OCI-LY7 (cell line): ENCODE results near the gene SLC38A3. TPM values are rescaled to one million over a fixed set of nuclear protein-coding genes. Genes with fewer than 3 reads are reported as not detected.

ENCODE experiments used
- BruUV-seq: library from RNA; stranded (reverse); fragments of 400-500 nt; replicated peaks from 2 replicates; lab custom pipeline; 2021; lab: Mats Ljungman, UMichigan
- CTCF ChIA-PET: fragments of 300-600 bp; sonication (Branson Sonifier 250); formaldehyde crosslinking; loops from one replicate; lab custom pipeline; 2022; ENCODE audit warnings: antibody characterized with exemption; ENCODE audit not compliant: unreplicated experiment; lab: Charles Lee
- POLR2A ChIA-PET: fragments of 300-600 bp; sonication (Branson Sonifier 250); formaldehyde crosslinking; loops from one replicate; lab custom pipeline; 2022; ENCODE audit warnings: antibody characterized with exemption; lab: Charles Lee
- DNase-seq: peaks from one replicate; pipeline ENCODE4 v3.0.0-alpha.2; 2015; ENCODE audit warnings: low spot score
- H2AFZ ChIP-seq: fragments of 200-600 bp; sonication (generic), shearing (Covaris generic); 2 replicates; pipeline ENCODE4 v1.6.1; 2014; ENCODE audit warnings: mild to moderate bottlenecking, antibody characterized with exemption, low read length, moderate library complexity
- H3K27ac ChIP-seq: fragments of 200-600 bp; sonication (generic); 2 replicates; pipeline ENCODE4 v1.5.1; 2014; ENCODE audit warnings: mixed run types, low read depth, mild to moderate bottlenecking, moderate library complexity, low read length, inconsistent platforms; ENCODE audit not compliant: poor library complexity, severe bottlenecking
- H3K36me3 ChIP-seq: fragments of 200-600 bp; sonication (generic); 2 replicates; pipeline ENCODE4 v1.6.1; 2014; ENCODE audit warnings: mild to moderate bottlenecking, antibody characterized with exemption, low read length, moderate library complexity, mixed read lengths; ENCODE audit not compliant: insufficient read depth
- H3K4me1 ChIP-seq: fragments of 200-600 bp; sonication (generic); 2 replicates; pipeline ENCODE4 v1.5.1; 2014; ENCODE audit warnings: mild to moderate bottlenecking, low read length; ENCODE audit not compliant: insufficient read depth, poor library complexity, severe bottlenecking
- H3K4me2 ChIP-seq: fragments of 200-600 bp; sonication (generic); 2 replicates; pipeline ENCODE4 v1.6.1; 2014; ENCODE audit warnings: mild to moderate bottlenecking, low read length
- H3K4me3 ChIP-seq: fragments of 200-600 bp; sonication (generic); 2 replicates; pipeline ENCODE4 v1.5.1; 2014; ENCODE audit warnings: mild to moderate bottlenecking, low read depth, low read length; ENCODE audit not compliant: poor library complexity, severe bottlenecking
- H3K79me2 ChIP-seq: fragments of 200-600 bp; sonication (generic); 2 replicates; pipeline ENCODE4 v1.6.1; 2016; ENCODE audit warnings: low read depth, mild to moderate bottlenecking, low read length, moderate library complexity, mixed read lengths; ENCODE audit not compliant: insufficient read depth
- H3K9me2 ChIP-seq: fragments of 200-600 bp; sonication (generic); 2 replicates; pipeline ENCODE4 v1.6.1; 2016; ENCODE audit warnings: mild to moderate bottlenecking, low read length, mixed read lengths; ENCODE audit not compliant: insufficient read depth
- H3K9me3 ChIP-seq: fragments of 200-600 bp; sonication (generic); 2 replicates; pipeline ENCODE4 v1.6.1; 2014; ENCODE audit warnings: mild to moderate bottlenecking, mixed run types, low read length, mixed read lengths
- H4K20me1 ChIP-seq: fragments of 200-600 bp; sonication (generic); 2 replicates; pipeline ENCODE4 v1.6.1; 2014; ENCODE audit warnings: mild to moderate bottlenecking, antibody characterized with exemption, low read length, moderate library complexity, mixed read lengths; ENCODE audit not compliant: insufficient read depth
- CTCF ChIP-seq: fragments of 200-600 bp; sonication (generic); conservative IDR thresholded peaks from 2 replicates; pipeline ENCODE4 v1.5.1; 2014; ENCODE audit warnings: mild to moderate bottlenecking, antibody characterized with exemption, low read length, moderate library complexity, mixed read lengths
- EZH2phosphoT487 ChIP-seq: fragments of 200-600 bp; sonication (generic); IDR thresholded peaks from 2 replicates; pipeline ENCODE4 v1.6.1; 2018; ENCODE audit warnings: low read depth, borderline replicate concordance, mild to moderate bottlenecking, mixed run types, antibody characterized with exemption, low read length, moderate library complexity, mixed read lengths
- intact Hi-C: fragments of 100-400 bp; cut with micrococcal nuclease; formaldehyde crosslinking; loops from one replicate; pipeline ENCODE4 v1.10.0; 2022; ENCODE audit not compliant: unreplicated experiment
- total RNA-seq, 2 experiments: library from RNA; depleted of rRNA in 1 of 2; stranded (reverse); fragments of >200 nt in 1 of 2; shearing (Covaris generic) in 1 of 2; gene quantifications; 2 replicates each; pipeline ENCODE4 v1.2.3, GENCODE V29; 2014 to 2022

The SLC38A3 gene
- total RNA-seq, 2 experiments from 2014 or later, result not detected

GRCh38 chr3:50212502-50212901 is 7.4 kb downstream of the SLC38A3 start:
- TF ChIP-seq CTCF (0 out of 2 replicates have a peak, but pooled peaks have one; percentile 17), EZH2phosphoT487 (no peak)
- Histone ChIP-seq H3K36me3 (no peaks in the 10 kb centered on the region), H3K4me1 (no peaks in the 10 kb centered on the region), H3K27ac (no peak overlapping the region), H4K20me1 (no peaks in the 10 kb centered on the region), H3K4me2 (no peak overlapping the region), H3K9me2 (no peaks in the 10 kb centered on the region), H3K79me2 (no peaks in the 10 kb centered on the region), H2AFZ (no peak overlapping the region), H3K9me3 (no peaks in the 10 kb centered on the region), H3K4me3 (no peak overlapping the region)
- intact Hi-C loops, result no loop called here
- no peak for DNase-seq
- POLR2A ChIA-PET, result no interaction called here
- CTCF ChIA-PET, result interaction anchor here (2.5 kb wide), 1 partner anchor 17 kb away, joined by 11 read pairs; no protein-coding TSS in a partner anchor
- BruUV-seq, result no TSS peak

- Histone ChIP-seq H4K20me1 (no peaks in the 10 kb centered on the region), H3K27ac (no peak overlapping the region), H2AFZ (no peak overlapping the region), H3K4me3 (no peak overlapping the region), H3K36me3 (no peaks in the 10 kb centered on the region), H3K9me2 (no peaks in the 10 kb centered on the region), H3K4me2 (no peak overlapping the region), H3K9me3 (no peaks in the 10 kb centered on the region), H3K4me1 (no peaks in the 10 kb centered on the region), H3K79me2 (no peaks in the 10 kb centered on the region)
- intact Hi-C loops, result no loop called here
- CTCF ChIA-PET, result no interaction called here
- no peak for TF ChIP-seq CTCF
- no peak for TF ChIP-seq EZH2phosphoT487
- BruUV-seq, result no TSS peak
- no peak for DNase-seq
- POLR2A ChIA-PET, result no interaction called here
These were observed 7.9 kb downstream of the SLC38A3 start for GRCh38 chr3:50212971-50213370.

GRCh38 chr3:50213373-50213772 is 8.3 kb downstream of the SLC38A3 start:
- H3K36me3 ChIP-seq, result no peaks in the 10 kb centered on the region
- CTCF ChIA-PET, result no interaction called here
- POLR2A ChIA-PET, result no interaction called here
- no peak overlapping the region for H3K4me2 ChIP-seq
- H2AFZ ChIP-seq, result no peak overlapping the region
- no peak overlapping the region for H3K27ac ChIP-seq
- H3K9me3 ChIP-seq, result no peaks in the 10 kb centered on the region
- H4K20me1 ChIP-seq, result no peaks in the 10 kb centered on the region
- H3K79me2 ChIP-seq, result no peaks in the 10 kb centered on the region
- intact Hi-C loops, result no loop called here
- no peak for DNase-seq
- BruUV-seq, result no TSS peak
- H3K9me2 ChIP-seq, result no peaks in the 10 kb centered on the region
- H3K4me1 ChIP-seq, result no peaks in the 10 kb centered on the region
- no peak for TF ChIP-seq EZH2phosphoT487
- TF ChIP-seq CTCF, result no peak
- H3K4me3 ChIP-seq, result no peak overlapping the region
